Measurements from ENCODE around the gene PDE1A. TPM values are rescaled to one million over a fixed set of nuclear protein-coding genes. Genes with fewer than 3 reads are reported as not detected.
A peak's percentile ranks its signal among the peaks of the same experiment; 100 is the strongest.

Gene PDE1A
- total and polyA plus RNA-seq, 2 of the 4 experiments (the other 2 are of a cell fraction) = 0.24 to 0.90 TPM

DNA sequence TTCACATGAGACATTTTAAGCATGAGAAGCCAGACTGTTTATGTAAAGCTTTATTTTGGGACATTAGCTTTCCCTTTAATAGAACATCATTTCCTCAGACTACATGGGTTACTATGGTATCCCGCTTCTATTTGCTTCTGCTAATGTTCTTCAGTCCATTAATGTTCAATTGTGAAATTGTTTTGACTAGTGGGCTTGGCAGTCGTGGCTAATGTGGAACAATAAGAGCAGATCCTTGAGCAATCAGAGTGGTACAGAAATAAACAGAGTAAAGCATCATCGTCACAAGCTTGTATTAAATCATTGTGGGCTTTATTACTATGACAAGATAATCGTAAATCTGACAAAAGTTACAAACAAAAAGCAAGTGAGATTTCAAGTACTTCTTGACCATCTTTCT is 60.2 kb downstream of the PDE1A start:
- dilution Hi-C loops (cut with HindIII; ENCODE audit: low sequenced_read_pairs, unreplicated experiment) = no loop called here
- H2BK15ac ChIP-seq (ENCODE audit: low read depth, low read length) = no peak overlapping the region
- WGBS, 2 experiments (ENCODE audit: extremely low coverage in 2 of 2, insufficient read length in 1 of 2) = no CpG with 5 or more reads among the region's 4 CpGs

More for the DNA sequence above, 60.2 kb downstream of the PDE1A start:
- ChIA-PET CTCF (interaction anchor here (0.6 kb wide), 1 partner anchor 11 kb away, joined by 10 read pairs; no protein-coding TSS in a partner anchor), POLR2A (ENCODE audit: unreplicated experiment) (no interaction called here)
- peaks cover 2% of the 10 kb centered on the region; the same call in 1 of the 2 replicates for H3K4me1 ChIP-seq (ENCODE audit: control insufficient read depth, insufficient read depth, low read length)
- no peak overlapping the region for H3K27ac ChIP-seq (ENCODE audit: insufficient read depth, low read length)
- H2BK120ac ChIP-seq (ENCODE audit: low read depth, low read length) = no peak overlapping the region
- H4K20me1 ChIP-seq (ENCODE audit: insufficient read depth, low read length) = no peaks in the 10 kb centered on the region
- H3K56ac ChIP-seq (ENCODE audit: extremely low read depth, insufficient read depth, low read length) = no peak overlapping the region
- peak; percentile 75 for DNase-seq
- in situ Hi-C loops (cut with MboI; ENCODE audit: low sequenced_read_pairs) = no loop called here
- no peaks in the 10 kb centered on the region for H3K9me1 ChIP-seq (ENCODE audit: insufficient read depth, low read length)
- no peaks in the 10 kb centered on the region for H3K9me3 ChIP-seq (ENCODE audit: control insufficient read depth, insufficient read depth, low read length)
- H4K8ac ChIP-seq (ENCODE audit: low read depth in 2 of 2, low read length in 2 of 2) = no peak overlapping the region
- H2AFZ ChIP-seq (replicated peaks; ENCODE audit: low read length, poor library complexity) = no peak overlapping the region
- H2AK5ac ChIP-seq (ENCODE audit: low read depth, low read length) = no peak overlapping the region
- H3K27me3 ChIP-seq (ENCODE audit: control insufficient read depth, insufficient read depth, low read length) = no peaks in the 10 kb centered on the region
- H3K18ac ChIP-seq (ENCODE audit: low read depth, low read length) = no peak overlapping the region
- H3K9ac ChIP-seq (ENCODE audit: low read depth, low read length) = no peak overlapping the region
- no peaks in the 10 kb centered on the region for H3K79me1 ChIP-seq (ENCODE audit: low read depth in 1 of 2, low read length in 2 of 2)
- TF ChIP-seq RCOR1 (IDR thresholded peaks at IDR 0.05; ENCODE audit: insufficient replicate concordance, low read length) = no peak
- TF ChIP-seq RAD21 (IDR thresholded peaks at IDR 0.05; ENCODE audit: low read length) = no peak
- TF ChIP-seq CEBPB (IDR thresholded peaks at IDR 0.05; ENCODE audit: low read depth, low read length) = peak; percentile 90
- TF ChIP-seq CHD1 (IDR thresholded peaks at IDR 0.05; ENCODE audit: low read depth, low read length) = no peak
- TF ChIP-seq, protein P1, sequence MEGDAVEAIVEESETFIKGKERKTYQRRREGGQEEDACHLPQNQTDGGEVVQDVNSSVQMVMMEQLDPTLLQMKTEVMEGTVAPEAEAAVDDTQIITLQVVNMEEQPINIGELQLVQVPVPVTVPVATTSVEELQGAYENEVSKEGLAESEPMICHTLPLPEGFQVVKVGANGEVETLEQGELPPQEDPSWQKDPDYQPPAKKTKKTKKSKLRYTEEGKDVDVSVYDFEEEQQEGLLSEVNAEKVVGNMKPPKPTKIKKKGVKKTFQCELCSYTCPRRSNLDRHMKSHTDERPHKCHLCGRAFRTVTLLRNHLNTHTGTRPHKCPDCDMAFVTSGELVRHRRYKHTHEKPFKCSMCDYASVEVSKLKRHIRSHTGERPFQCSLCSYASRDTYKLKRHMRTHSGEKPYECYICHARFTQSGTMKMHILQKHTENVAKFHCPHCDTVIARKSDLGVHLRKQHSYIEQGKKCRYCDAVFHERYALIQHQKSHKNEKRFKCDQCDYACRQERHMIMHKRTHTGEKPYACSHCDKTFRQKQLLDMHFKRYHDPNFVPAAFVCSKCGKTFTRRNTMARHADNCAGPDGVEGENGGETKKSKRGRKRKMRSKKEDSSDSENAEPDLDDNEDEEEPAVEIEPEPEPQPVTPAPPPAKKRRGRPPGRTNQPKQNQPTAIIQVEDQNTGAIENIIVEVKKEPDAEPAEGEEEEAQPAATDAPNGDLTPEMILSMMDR (conservative IDR thresholded peaks at IDR 0.05; ENCODE audit: low read depth, low read length) = no peak
- H2AK9ac ChIP-seq (replicated peaks; ENCODE audit: low read depth, low read length, poor library complexity) = no peak overlapping the region
- BruUV-seq (replicated peaks) = no TSS peak
- H3K36me3 ChIP-seq (ENCODE audit: control insufficient read depth, insufficient read depth, low read length) = no peaks in the 10 kb centered on the region
- no peak overlapping the region for H4K91ac ChIP-seq (ENCODE audit: insufficient read depth, low read depth, low read length)
- H3K4me3 ChIP-seq (ENCODE audit: insufficient read depth, low read depth, low read length) = no peak overlapping the region
- H2BK5ac ChIP-seq (ENCODE audit: low read depth, low read length, poor library complexity, severe bottlenecking) = no peak overlapping the region
- no peak overlapping the region for H3K23ac ChIP-seq (ENCODE audit: low read depth, low read length)
- intact Hi-C loops (cut with micrococcal nuclease) = no loop called here
- peak; percentile 32; the same call in 1 of the 2 replicates for ATAC-seq (ENCODE audit: low read depth)
- H3K4me2 ChIP-seq (ENCODE audit: low read depth, low read length) = no peak overlapping the region
- H2BK20ac ChIP-seq (ENCODE audit: low read depth, low read length) = no peak overlapping the region
- no peak overlapping the region for H4K5ac ChIP-seq (ENCODE audit: low read depth, low read length)
- H3K14ac ChIP-seq (replicated peaks; ENCODE audit: low read depth, low read length) = no peak overlapping the region
- no peak overlapping the region for H3K4ac ChIP-seq (ENCODE audit: low read depth, low read length)
